K562 (cell line): ENCODE results near the gene ITIH3. TPM values are rescaled to one million over a fixed set of nuclear protein-coding genes. Genes with fewer than 3 reads are reported as not detected.

Experiments
- ATAC-seq: fragments of 200-7000 bp; cut with Tn5 transposase; 3 replicates; pipeline ENCODE4 v1.9.1; 2020; ENCODE audit warnings: moderate library complexity
- BruUV-seq: library from RNA; stranded (reverse); fragments of 400-500 nt; replicated peaks from 2 replicates; lab custom pipeline; 2021; lab: Mats Ljungman, UMichigan
- CTCF ChIA-PET: fragments of 300-600 bp; formaldehyde crosslinking; extraction: SDS; loops from one replicate; lab custom pipeline; 2021; ENCODE audit warnings: low intra/inter-chr PET ratio; lab: Yijun Ruan, JAX
- POLR2A ChIA-PET: fragments of 300-600, 350-650 bp; sonication (Branson Sonifier 250); formaldehyde crosslinking; extraction: SDS; loops from one replicate; lab custom pipeline; 2021; ENCODE audit warnings: antibody characterized with exemption, inconsistent platforms; lab: Yijun Ruan, JAX
- DNase-seq, 4 experiments: peaks; one replicate each; pipeline versions ENCODE4 v3.0.0 to v3.0.0-alpha.2; 2011 to 2018; ENCODE audit warnings: low spot score in 3 of 4, mixed read lengths in 3 of 4; ENCODE audit errors: extremely low read depth in 1 of 4
- FAIRE-seq: peaks from 2 replicates; lab custom pipeline; 2011; peaks lifted over from hg19 to GRCh38; lab: Jason Lieb, UNC
- H2AFZ ChIP-seq: 2 replicates; pipeline ENCODE4 v1.6.0; 2011; ENCODE audit warnings: low read depth, low read length, control low read depth, inconsistent platforms
- H3K27ac ChIP-seq: fragments of 200-600 bp; 3 replicates; pipeline ENCODE4 v1.8.0; 2011; ENCODE audit warnings: low read depth, mild to moderate bottlenecking, control low read depth, inconsistent platforms, low read length, moderate library complexity, mixed read lengths; ENCODE audit errors: extremely low read depth
- H3K27me3 ChIP-seq, 2 experiments: fragments of 300-600 bp in 1 of 2; 2 replicates in 1 of 2; 3 replicates in 1 of 2; pipeline versions ENCODE4 v1.6.0 to v1.8.0; 2011; ENCODE audit warnings: inconsistent platforms in 2 of 2, low read length in 2 of 2, mild to moderate bottlenecking in 1 of 2, mixed read lengths in 1 of 2, moderate library complexity in 1 of 2; ENCODE audit not compliant: control insufficient read depth in 2 of 2, insufficient read depth in 2 of 2
- H3K36me3 ChIP-seq: fragments of 300-600 bp; 3 replicates; pipeline ENCODE4 v1.8.0; 2011; ENCODE audit warnings: mild to moderate bottlenecking, low read length, inconsistent platforms; ENCODE audit not compliant: control insufficient read depth, insufficient read depth
- H3K4me1 ChIP-seq, 2 experiments: fragments of 200-600 bp in 1 of 2; replicated peaks in 1 of 2; 2 replicates in 1 of 2; 3 replicates in 1 of 2; pipeline versions ENCODE4 v1.5.1 to v1.8.0; 2011; ENCODE audit warnings: inconsistent platforms in 2 of 2, low read length in 2 of 2, mild to moderate bottlenecking in 1 of 2, mixed read lengths in 1 of 2, moderate library complexity in 1 of 2; ENCODE audit not compliant: control insufficient read depth in 2 of 2, insufficient read depth in 2 of 2
- H3K4me2 ChIP-seq: 2 replicates; pipeline ENCODE4 v1.6.1; 2011; ENCODE audit warnings: low read length, control low read depth, inconsistent platforms, mixed read lengths; ENCODE audit not compliant: insufficient read depth
- H3K4me3 ChIP-seq: fragments of 200-600 bp; sonication (generic), shearing (Covaris generic); 2 replicates; pipeline ENCODE4 v1.5.1; 2016; ENCODE audit warnings: control low read depth, inconsistent platforms
- H3K79me2 ChIP-seq: fragments of 200-600 bp; 3 replicates; pipeline ENCODE4 v1.8.0; 2011; ENCODE audit warnings: low read length, inconsistent platforms; ENCODE audit not compliant: control insufficient read depth, insufficient read depth
- H3K9ac ChIP-seq, 2 experiments: 2 replicates each; pipeline versions ENCODE4 v1.6.0 to v1.6.1; 2011; ENCODE audit warnings: low read depth in 2 of 2, low read length in 2 of 2, control low read depth in 1 of 2, inconsistent platforms in 1 of 2, mild to moderate bottlenecking in 1 of 2, mixed read lengths in 1 of 2; ENCODE audit not compliant: insufficient read depth in 1 of 2
- H3K9me1 ChIP-seq: one replicate; pipeline ENCODE4 v1.6.0; 2011; ENCODE audit warnings: inconsistent platforms, mild to moderate bottlenecking, low read length, moderate library complexity; ENCODE audit not compliant: control insufficient read depth, insufficient read depth
- H3K9me3 ChIP-seq: replicated peaks from 2 replicates; pipeline ENCODE4 v1.5.1; 2011; ENCODE audit warnings: low read depth, low read length, inconsistent platforms; ENCODE audit not compliant: control insufficient read depth, insufficient read depth
- H4K20me1 ChIP-seq: replicated peaks from 2 replicates; pipeline ENCODE4 v1.6.1; 2011; ENCODE audit warnings: low read length, inconsistent platforms, mixed read lengths; ENCODE audit not compliant: control insufficient read depth, insufficient read depth
- KDM2B ChIP-seq: fragments of 250-450 bp; sonication (Bioruptor Pico); IDR thresholded peaks from 2 replicates; pipeline ENCODE4 v1.8.0; 2021; ENCODE audit warnings: mild to moderate bottlenecking, moderate library complexity
- PHF21A ChIP-seq: fragments of 450-650 bp; IDR thresholded peaks from 2 replicates; pipeline ENCODE4 v1.6.1; 2017; ENCODE audit warnings: low read depth, borderline replicate concordance
- VEZF1 ChIP-seq: fragments of 200-800 bp; sonication (Bioruptor generic); IDR thresholded peaks from 2 replicates; pipeline ENCODE4 v1.6.1; 2017; ENCODE audit warnings: missing genetic modification characterization, missing compliant biosample characterization
- ZNF121 ChIP-seq: sonication (generic); formaldehyde crosslinking; conservative IDR thresholded peaks from 2 replicates; pipeline ENCODE4 v1.8.0; 2022; ENCODE audit warnings: missing genetic modification reagents
- ZNF589 ChIP-seq: fragments of 200-800 bp; sonication (Bioruptor generic); IDR thresholded peaks from 2 replicates; pipeline ENCODE4 v1.6.1; 2016; ENCODE audit warnings: low read depth, missing genetic modification characterization, missing compliant biosample characterization
- ZSCAN29 ChIP-seq: fragments of 450-650 bp; IDR thresholded peaks from 2 replicates; pipeline ENCODE4 v1.6.1; 2017
- WGBS: fragments of 100-300 bp; shearing (Covaris generic); methylation state at CpG from one replicate; pipeline ENCODE4 v1.1.6; 2016; ENCODE audit warnings: low coverage, mixed read lengths; ENCODE audit not compliant: insufficient coverage; ENCODE audit errors: missing lambda C conversion rate; 5-methylcytosine and 5-hydroxymethylcytosine counted together
- in situ Hi-C: fragments of 300-500 bp; cut with MboI; formaldehyde crosslinking; loops from 4 replicates; pipeline ENCODE4 v1.15.0; 2018; ENCODE audit warnings: inconsistent platforms, mixed read lengths
- intact Hi-C: fragments of 100-400 bp; cut with micrococcal nuclease; formaldehyde crosslinking; loops from 2 replicates; pipeline ENCODE4 v1.14.2; 2022
- polyA plus RNA-seq, 8 experiments: library from polyadenylated mRNA; depleted of rRNA in 4 of 8; stranded (reverse) in 5 of 8; unstranded in 3 of 8; fragments of >200 nt; fragmentation: Nextera tagmentation in 2 of 8; fragmentation: Illumina TruSeq in 1 of 8; extraction: Ambion mirVana in 2 of 8; extraction: Trizol in 1 of 8; gene quantifications; 2 replicates each; pipeline versions ENCODE4 v1.2.1 to v1.2.3, GENCODE V29; 2011 to 2014; ENCODE audit warnings: inconsistent platforms in 1 of 8, missing spikeins in 1 of 8
- total RNA-seq, 7 experiments: library from RNA; depleted of rRNA in 6 of 7; stranded (reverse); fragments of >200 nt in 6 of 7; fragmentation: Illumina TruSeq in 2 of 7; extraction: Trizol in 2 of 7; gene quantifications; 2 replicates each; pipeline versions ENCODE4 v1.2.1 to v1.2.3, GENCODE V29; 2011 to 2021; ENCODE audit warnings: low replicate concordance in 1 of 7
- TF ChIP-seq, protein P1 (sequence below): sonication (generic); formaldehyde crosslinking; IDR thresholded peaks from 2 replicates; pipeline ENCODE4 v1.8.0; 2023; ENCODE audit warnings: mild to moderate bottlenecking, missing genetic modification reagents

The ITIH3 gene
- total and polyA plus RNA-seq, 9 of the 15 experiments (the other 6 are each of a cell fraction or from before 2014, with no cell fraction given): 0.07 to 0.35 TPM; not detected in 7

GRCh38 chr3:52834871-52835501 lies 40.4 kb downstream of the ITIH3 start, which contains the start of gene MUSTN1:
Gene MUSTN1 (minus strand): TSS chr3:52835019. CDS start chr3:52834948, 71 bp downstream.
- Histone ChIP-seq H3K4me2 (no peak within 1 kb of the TSS), H3K4me3 (no peak within 1 kb of the TSS), H3K9me1 (no peaks in the 10 kb centered on the region), H3K27ac (no peak within 1 kb of the TSS), H3K27me3 (no peaks in the 10 kb centered on the region), H2AFZ (no peak within 1 kb of the TSS), H3K36me3 (no peaks in the 10 kb centered on the region), H3K79me2 (no peaks in the 10 kb centered on the region), H3K4me1 (peaks cover 15 to 20% of the 10 kb centered on the region in 2 experiments), H3K9me3 (no peaks in the 10 kb centered on the region), H4K20me1 (no peaks in the 10 kb centered on the region), H3K9ac (peak within 1 kb of the TSS in 1 of 2 experiments; percentile 9; a peak in 2 of 4 replicates)
- DNase-seq (no peak), ATAC-seq (no peak), FAIRE-seq (no peak)
- intact Hi-C loops: loop anchor here (5.0 kb wide), 1 partner anchor 93 kb away; no protein-coding TSS in a partner anchor
- 35% methylated on average over 8 of the region's 11 CpGs for WGBS
- POLR2A ChIA-PET: interaction anchor here (0.5 to 0.7 kb wide), 3 partner anchors 8 to 78 kb away, joined by 3 read pairs; no protein-coding TSS in a partner anchor
- BruUV-seq: no TSS peak
- TF ChIP-seq KDM2B: no peak
- CTCF ChIA-PET: interaction anchor here (0.6 kb wide), 1 partner anchor 302 kb away, joined by 3 read pairs; no protein-coding TSS in a partner anchor
- in situ Hi-C loops: no loop called here

- intact Hi-C loops: no loop called here
- FAIRE-seq: no peak
- TF ChIP-seq ZNF589 (CRISPR knock-in tag) (no peak), ZSCAN29 (no peak), PHF21A (no peak), VEZF1 (CRISPR knock-in tag) (no peak), ZNF121 (CRISPR knock-in tag) (no peak)
- TF ChIP-seq, protein P1, sequence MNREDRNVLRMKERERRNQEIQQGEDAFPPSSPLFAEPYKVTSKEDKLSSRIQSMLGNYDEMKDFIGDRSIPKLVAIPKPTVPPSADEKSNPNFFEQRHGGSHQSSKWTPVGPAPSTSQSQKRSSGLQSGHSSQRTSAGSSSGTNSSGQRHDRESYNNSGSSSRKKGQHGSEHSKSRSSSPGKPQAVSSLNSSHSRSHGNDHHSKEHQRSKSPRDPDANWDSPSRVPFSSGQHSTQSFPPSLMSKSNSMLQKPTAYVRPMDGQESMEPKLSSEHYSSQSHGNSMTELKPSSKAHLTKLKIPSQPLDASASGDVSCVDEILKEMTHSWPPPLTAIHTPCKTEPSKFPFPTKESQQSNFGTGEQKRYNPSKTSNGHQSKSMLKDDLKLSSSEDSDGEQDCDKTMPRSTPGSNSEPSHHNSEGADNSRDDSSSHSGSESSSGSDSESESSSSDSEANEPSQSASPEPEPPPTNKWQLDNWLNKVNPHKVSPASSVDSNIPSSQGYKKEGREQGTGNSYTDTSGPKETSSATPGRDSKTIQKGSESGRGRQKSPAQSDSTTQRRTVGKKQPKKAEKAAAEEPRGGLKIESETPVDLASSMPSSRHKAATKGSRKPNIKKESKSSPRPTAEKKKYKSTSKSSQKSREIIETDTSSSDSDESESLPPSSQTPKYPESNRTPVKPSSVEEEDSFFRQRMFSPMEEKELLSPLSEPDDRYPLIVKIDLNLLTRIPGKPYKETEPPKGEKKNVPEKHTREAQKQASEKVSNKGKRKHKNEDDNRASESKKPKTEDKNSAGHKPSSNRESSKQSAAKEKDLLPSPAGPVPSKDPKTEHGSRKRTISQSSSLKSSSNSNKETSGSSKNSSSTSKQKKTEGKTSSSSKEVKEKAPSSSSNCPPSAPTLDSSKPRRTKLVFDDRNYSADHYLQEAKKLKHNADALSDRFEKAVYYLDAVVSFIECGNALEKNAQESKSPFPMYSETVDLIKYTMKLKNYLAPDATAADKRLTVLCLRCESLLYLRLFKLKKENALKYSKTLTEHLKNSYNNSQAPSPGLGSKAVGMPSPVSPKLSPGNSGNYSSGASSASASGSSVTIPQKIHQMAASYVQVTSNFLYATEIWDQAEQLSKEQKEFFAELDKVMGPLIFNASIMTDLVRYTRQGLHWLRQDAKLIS (CRISPR knock-in tag): no peak
These were observed 41.3 kb downstream of the ITIH3 start for GRCh38 chr3:52835766-52836470.

More at GRCh38 chr3:52835766-52836470, 41.3 kb downstream of the ITIH3 start:
- Histone ChIP-seq H4K20me1 (no peaks in the 10 kb centered on the region), H2AFZ (no peak overlapping the region), H3K4me3 (no peak overlapping the region), H3K4me1 (peaks cover 5 to 12% of the 10 kb centered on the region in 2 experiments), H3K9ac (no peak overlapping the region), H3K79me2 (no peaks in the 10 kb centered on the region), H3K9me3 (no peaks in the 10 kb centered on the region), H3K9me1 (no peaks in the 10 kb centered on the region), H3K4me2 (no peak overlapping the region), H3K36me3 (no peaks in the 10 kb centered on the region), H3K27ac (no peak overlapping the region), H3K27me3 (no peaks in the 10 kb centered on the region)
- ChIA-PET POLR2A (no interaction called here), CTCF (no interaction called here)
- DNase-seq (no peak), ATAC-seq (no peak)
- in situ Hi-C loops: no loop called here
- 35% methylated on average over 6 of the region's 8 CpGs for WGBS
- BruUV-seq: no TSS peak
